Measurements from ENCODE around the gene TEX2.

- TF ChIP-seq EZH2phosphoT487 (IDR thresholded peaks at IDR 0.05; ENCODE audit: insufficient read depth, low read depth) (no peak), EZH2 (IDR thresholded peaks at IDR 0.05; ENCODE audit: insufficient read depth, poor library complexity, severe bottlenecking) (no peak)
These were observed 150.1 kb downstream of the TEX2 start for GRCh38 chr17:64113006-64113405.

Data from GM23248 (cell line).